HuH-7.5 (cell line): ENCODE results near the gene CDH26.

Source experiments
- DNase-seq: peaks from one replicate; pipeline ENCODE4 v3.0.0; 2011; ENCODE audit warnings: low spot score

CDH26 gene

GRCh38 chr20:59985864-59986263 is 27.6 kb downstream of the CDH26 start:
- DNase-seq: no peak

DNA sequence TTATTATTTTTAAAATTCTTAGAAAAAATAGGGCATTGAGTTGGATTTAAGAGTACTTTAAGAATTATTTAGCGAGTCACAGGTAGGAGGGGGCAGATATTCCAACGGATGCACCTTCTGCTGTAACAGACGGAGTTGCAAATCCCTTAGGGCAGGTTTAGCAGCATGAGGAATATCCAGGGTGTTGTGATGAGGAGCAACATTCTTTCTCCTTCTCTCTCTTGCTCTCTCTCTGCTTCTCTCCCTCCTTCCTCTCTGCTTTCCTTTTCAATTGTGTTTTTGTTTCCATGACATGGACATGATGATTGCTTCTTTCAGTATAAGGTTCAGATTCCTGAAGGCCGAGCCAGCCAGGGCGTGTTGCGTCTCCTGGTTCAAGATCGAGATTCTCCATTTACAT is 28.9 kb downstream of the CDH26 start:
- no peak for DNase-seq

GRCh38 chr20:59988141-59988540 is 29.9 kb downstream of the CDH26 start:
- peak; percentile 51 for DNase-seq

DNA sequence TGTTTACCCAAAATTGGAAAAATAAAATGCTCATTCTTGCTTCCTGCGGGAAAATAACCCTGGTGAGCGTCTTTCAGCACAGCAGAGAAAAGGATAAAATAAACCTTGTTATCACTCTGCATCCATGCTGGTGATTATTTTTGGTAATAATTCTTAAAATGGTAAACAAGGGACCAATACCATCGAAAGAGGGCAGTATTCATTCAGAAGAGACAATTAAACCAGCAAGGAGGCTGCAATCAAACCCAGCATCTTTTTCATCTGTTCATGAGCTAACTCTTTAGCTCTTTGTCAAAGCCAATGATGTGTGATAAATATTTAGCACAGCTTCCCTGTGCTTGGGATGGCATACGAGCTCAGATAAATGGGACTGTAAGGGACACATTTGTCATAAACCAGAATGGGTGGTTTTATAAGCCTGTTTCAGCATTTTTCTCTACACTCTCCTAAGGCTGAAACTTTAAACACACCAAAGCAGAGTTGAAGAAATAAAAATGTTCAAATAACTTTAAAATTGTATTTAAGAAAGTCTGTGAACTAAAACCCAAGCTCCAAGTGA is 34.4 kb downstream of the CDH26 start:
- DNase-seq: no peak

DNA sequence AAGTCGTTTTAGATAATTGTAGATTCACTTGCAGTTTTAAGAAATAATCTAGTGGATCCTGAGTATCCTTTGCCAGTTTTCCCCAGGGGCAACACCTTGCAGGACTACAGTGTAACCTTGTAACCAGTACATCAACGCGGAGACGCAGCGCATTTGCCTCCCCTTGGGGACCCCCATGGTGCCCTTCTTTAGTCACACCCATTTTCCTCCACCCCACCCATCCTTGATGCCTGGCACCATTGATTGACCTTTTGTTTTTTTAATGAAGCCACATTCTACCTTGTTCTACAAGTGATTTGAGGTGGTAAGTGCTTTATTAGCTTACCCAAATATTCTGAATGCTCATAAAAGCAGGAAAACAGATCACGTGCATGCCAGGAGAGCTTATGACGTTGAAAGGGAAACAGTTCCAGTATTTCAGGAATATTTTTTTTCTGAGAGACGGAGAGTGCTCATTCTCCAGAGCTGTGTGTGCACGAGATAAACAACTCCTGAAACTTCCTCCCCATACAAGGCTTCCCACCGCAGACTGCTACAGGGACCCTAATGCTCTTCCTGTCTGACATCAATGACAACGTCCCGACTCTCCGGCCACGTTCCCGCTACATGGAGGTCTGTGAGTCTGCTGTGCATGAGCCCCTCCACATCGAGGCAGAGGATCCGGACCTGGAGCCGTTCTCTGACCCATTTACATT is 35.7 kb downstream of the CDH26 start:
- no peak for DNase-seq

- DNase-seq: peak; percentile 43
Observed at GRCh38 chr20:59994697-59995122, 36.5 kb downstream of the CDH26 start.

- no peak for DNase-seq
Observed at GRCh38 chr20:59996108-59996507, 37.9 kb downstream of the CDH26 start.

- no peak for DNase-seq
Observed at GRCh38 chr20:59997896-59998295, 39.7 kb downstream of the CDH26 start.

GRCh38 chr20:59999502-59999901 is 41.3 kb downstream of the CDH26 start:
- DNase-seq: no peak

DNA sequence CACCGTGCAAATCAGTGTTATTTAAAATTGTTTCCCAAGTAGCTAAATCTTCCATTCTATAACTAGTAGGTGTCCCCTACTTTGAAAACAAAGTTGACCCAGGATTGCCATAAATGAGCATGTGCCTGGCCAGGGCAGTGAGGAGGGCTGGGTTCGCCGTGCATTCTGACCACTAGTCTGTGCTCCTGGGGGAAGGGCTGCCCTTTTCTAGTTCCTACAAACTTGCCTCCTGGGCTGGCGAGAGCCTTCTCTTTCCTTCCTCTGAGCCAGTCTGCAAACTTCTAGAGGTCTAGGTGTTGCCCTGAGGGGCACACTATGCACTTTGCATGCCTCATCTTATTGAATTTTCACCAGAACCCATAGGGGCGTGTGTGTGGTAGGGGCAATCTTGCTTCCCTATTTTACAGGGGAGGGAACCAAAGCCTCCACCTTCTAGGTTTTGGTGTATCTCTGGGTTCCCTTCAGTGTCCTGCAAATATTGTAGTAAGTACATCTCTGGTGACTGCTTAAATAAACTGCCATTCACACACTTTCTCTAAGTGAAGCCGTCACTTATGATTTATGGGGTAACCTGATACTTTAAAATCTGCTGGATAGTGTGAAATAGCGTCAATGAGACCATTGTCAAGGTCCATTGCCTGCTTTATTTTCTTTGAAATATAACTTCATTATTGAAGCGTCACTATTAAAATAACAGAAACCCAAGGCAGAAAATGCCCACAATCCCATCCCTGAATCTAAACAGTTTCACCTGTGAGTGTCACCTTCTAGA is 42.2 kb downstream of the CDH26 start:
- no peak for DNase-seq

- no peak for DNase-seq
Observed at GRCh38 chr20:60001108-60001507, 42.9 kb downstream of the CDH26 start.

DNA sequence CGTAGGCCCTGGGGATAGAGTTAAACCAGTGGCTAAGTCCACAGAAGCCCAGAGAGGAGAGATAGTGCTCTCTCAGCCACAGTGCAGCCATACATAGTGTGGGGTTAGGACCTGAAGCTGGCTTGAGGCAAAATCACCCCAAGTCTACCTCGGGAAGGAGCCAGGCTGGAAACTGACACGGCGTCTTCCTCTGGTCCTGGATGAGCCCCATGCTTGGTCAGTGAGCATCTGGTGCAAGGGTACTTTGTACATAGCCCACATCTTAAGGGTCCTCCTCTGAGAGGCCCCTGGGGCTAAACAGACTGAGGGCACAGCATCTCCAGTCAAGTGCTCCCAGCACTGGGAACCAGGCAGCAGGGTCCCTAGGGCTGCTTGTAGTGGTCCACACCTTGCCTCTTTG is 45.6 kb downstream of the CDH26 start:
- no peak for DNase-seq

- DNase-seq: no peak
Observed at GRCh38 chr20:60006261-60006660, 48.0 kb downstream of the CDH26 start.

DNA sequence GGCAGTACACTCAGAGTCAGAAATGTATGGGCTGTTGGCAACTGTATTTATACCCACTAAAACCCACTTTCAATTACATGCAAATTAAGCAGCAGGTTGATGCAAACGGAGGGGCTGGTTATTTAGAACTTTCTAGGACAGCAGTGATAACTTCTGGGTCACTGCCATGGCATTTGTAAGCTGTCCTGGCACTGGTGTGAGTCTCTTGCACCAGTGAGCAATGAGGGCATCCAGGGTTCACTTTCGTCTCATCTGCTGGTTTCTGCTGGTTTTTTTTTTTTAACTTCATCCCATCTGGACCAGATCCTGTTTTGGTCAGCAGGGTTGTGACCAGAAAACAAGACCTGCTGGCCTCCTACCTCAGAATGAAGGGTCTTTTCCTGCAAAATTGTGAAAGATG is 49.2 kb downstream of the CDH26 start:
- DNase-seq: no peak

DNA sequence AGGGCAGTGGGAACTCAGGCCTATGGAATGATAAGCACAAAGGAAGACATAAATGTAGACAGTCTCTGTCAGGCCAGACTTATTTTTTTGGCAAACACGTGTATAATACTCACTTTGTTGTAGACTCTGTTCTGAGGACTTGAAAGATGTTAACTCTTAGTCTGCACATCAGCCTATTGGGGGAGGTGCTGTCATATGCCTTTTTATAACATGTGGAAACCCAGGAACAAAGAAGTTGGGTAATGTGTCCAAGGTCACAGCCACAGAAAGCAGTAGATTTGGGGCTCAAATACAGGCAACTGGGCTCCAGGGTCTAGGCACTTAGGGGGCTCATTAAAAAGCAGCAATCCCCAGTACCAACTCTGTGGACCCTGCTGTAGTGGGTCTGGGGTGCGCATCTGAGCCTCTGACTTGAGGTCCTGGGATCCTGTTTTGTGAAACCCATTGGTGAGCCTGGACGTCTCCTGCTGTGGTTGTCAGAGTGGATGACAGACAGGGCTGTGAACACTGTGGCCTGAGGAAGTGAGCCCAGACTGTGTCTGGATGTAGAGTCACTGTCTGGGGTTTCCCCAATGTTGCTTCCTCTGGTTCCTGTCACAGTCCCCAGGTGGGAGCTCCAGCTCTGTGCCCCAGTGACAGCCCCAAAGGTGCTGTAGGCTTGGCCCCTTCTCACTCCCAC is 50.0 kb downstream of the CDH26 start:
- DNase-seq: no peak

GRCh38 chr20:60009318-60009717 is 51.1 kb downstream of the CDH26 start:
- no peak for DNase-seq

GRCh38 chr20:60009826-60010616 is 51.8 kb downstream of the CDH26 start:
- DNase-seq: no peak

DNA sequence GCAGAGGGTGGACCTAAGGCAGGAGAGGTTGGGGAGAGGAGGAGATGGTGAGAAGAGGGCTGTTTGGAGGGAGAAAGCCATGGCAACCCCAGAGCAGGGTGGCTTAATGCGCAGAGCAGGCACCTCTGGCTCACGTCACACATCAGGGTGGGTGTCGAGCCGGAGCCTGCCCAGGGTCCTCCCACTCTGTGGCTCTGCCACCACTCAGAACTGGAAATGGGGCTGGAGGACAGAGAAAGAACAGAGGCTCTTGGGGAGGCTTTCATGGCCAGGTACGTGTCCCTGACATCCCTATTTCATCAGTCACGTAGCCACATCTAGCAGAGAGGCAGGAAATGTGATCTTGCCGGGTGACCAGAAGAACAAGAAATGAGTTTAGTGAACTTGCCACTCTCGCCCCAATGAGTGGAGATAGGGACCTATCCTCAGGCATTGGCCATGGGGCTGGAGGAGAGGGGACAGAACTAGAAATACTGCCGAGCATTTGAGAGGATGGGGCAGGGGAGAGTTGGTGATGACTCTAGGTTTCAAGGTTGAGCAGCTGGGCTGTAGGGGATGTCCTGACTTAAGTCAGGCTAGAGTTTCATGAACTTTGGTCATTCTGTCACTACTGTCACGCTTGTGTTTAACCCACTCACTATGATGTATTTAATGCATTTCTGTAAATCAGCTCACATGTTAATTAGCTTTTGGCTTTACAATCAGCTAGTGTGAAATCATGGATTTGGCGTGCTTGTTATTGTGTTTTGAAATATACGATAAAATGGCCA is 52.7 kb downstream of the CDH26 start:
- DNase-seq: no peak

- DNase-seq: no peak
Observed at GRCh38 chr20:60011512-60012507, 53.6 kb downstream of the CDH26 start.
